SK-N-SH treated with all-trans-retinoic acid at 6 μM for 48 hours (cell line): Measurements from ENCODE around the gene TRPM5.

ENCODE experiments used
- ATAC-seq: fragments of 200-7000 bp; cut with Tn5 transposase; 3 replicates; pipeline ENCODE4 v1.9.1; 2020; ENCODE audit warnings: mild to moderate bottlenecking, moderate library complexity
- ARNTL ChIP-seq: fragments of 450-650 bp; formaldehyde crosslinking; IDR thresholded peaks from 2 replicates; pipeline ENCODE4 v1.5.0; 2020; ENCODE audit warnings: low read depth, mild to moderate bottlenecking, moderate library complexity, borderline replicate concordance
- BACH2 ChIP-seq: fragments of 250-450 bp; sonication (Bioruptor Pico); IDR thresholded peaks from 2 replicates; pipeline ENCODE4 v1.9.0; 2021; ENCODE audit warnings: mild to moderate bottlenecking, borderline replicate concordance
- CSDC2 ChIP-seq: fragments of 250-450 bp; sonication (Bioruptor Pico); IDR thresholded peaks from 2 replicates; pipeline ENCODE4 v1.5.0; 2020; ENCODE audit warnings: mild to moderate bottlenecking, moderate library complexity
- CSRNP3 ChIP-seq: fragments of 250-450 bp; sonication (Bioruptor Pico); IDR thresholded peaks from 2 replicates; pipeline ENCODE4 v1.5.1; 2021; ENCODE audit warnings: mild to moderate bottlenecking, moderate library complexity
- ESRRG ChIP-seq: fragments of 250-450 bp; sonication (Bioruptor Pico); IDR thresholded peaks from 2 replicates; pipeline ENCODE4 v1.6.1; 2021; ENCODE audit warnings: mild to moderate bottlenecking
- GLIS3 ChIP-seq: fragments of 250-450 bp; sonication (Bioruptor Pico); IDR thresholded peaks from 2 replicates; pipeline ENCODE4 v1.5.0; 2020; ENCODE audit warnings: mild to moderate bottlenecking, moderate library complexity
- ISL1 ChIP-seq: fragments of 250-450 bp; sonication (Bioruptor Pico); IDR thresholded peaks from 2 replicates; pipeline ENCODE4 v2.1.2; 2022; ENCODE audit warnings: mild to moderate bottlenecking, moderate library complexity
- OSR1 ChIP-seq: fragments of 250-450 bp; sonication (Bioruptor Pico); IDR thresholded peaks from 2 replicates; pipeline ENCODE4 v1.8.0; 2022; ENCODE audit warnings: moderate library complexity, mild to moderate bottlenecking, inconsistent platforms
- PPARA ChIP-seq: fragments of 250-450 bp; sonication (Bioruptor Pico); IDR thresholded peaks from 2 replicates; pipeline ENCODE4 v1.5.0; 2020; ENCODE audit warnings: mild to moderate bottlenecking, borderline replicate concordance
- RARB ChIP-seq: fragments of 250-450 bp; sonication (Bioruptor Pico); IDR thresholded peaks from 2 replicates; pipeline ENCODE4 v1.8.0; 2021; ENCODE audit warnings: mild to moderate bottlenecking, moderate library complexity
- SNAI2 ChIP-seq: fragments of 250-450 bp; sonication (Bioruptor Pico); IDR thresholded peaks from 2 replicates; pipeline ENCODE4 v1.5.0; 2020; ENCODE audit warnings: mild to moderate bottlenecking, moderate library complexity
- TCF4 ChIP-seq: fragments of 250-450 bp; sonication (Bioruptor Pico); IDR thresholded peaks from 2 replicates; pipeline ENCODE4 v1.8.0; 2021; ENCODE audit warnings: mild to moderate bottlenecking, moderate library complexity, borderline replicate concordance
- TOX ChIP-seq: fragments of 250-450 bp; sonication (Bioruptor Pico); IDR thresholded peaks from 2 replicates; pipeline ENCODE4 v1.8.0; 2021; ENCODE audit warnings: mild to moderate bottlenecking, moderate library complexity, borderline replicate concordance
- TSHZ2 ChIP-seq: fragments of 250-450 bp; sonication (Bioruptor Pico); IDR thresholded peaks from 2 replicates; pipeline ENCODE4 v1.5.0; 2020; ENCODE audit warnings: mild to moderate bottlenecking, moderate library complexity
- ZC3H10 ChIP-seq: fragments of 250-450 bp; sonication (Bioruptor Pico); IDR thresholded peaks from 2 replicates; pipeline ENCODE4 v1.5.1; 2021; ENCODE audit warnings: mild to moderate bottlenecking, moderate library complexity
- ZFP3 ChIP-seq: fragments of 250-450 bp; sonication (Bioruptor Pico); IDR thresholded peaks from 2 replicates; pipeline ENCODE4 v1.5.0; 2020; ENCODE audit warnings: mild to moderate bottlenecking, moderate library complexity
- ZFP30 ChIP-seq: fragments of 450-650 bp; formaldehyde crosslinking; IDR thresholded peaks from 2 replicates; pipeline ENCODE4 v1.5.0; 2022; ENCODE audit warnings: mild to moderate bottlenecking, moderate library complexity
- ZNF565 ChIP-seq: fragments of 450-650 bp; formaldehyde crosslinking; conservative IDR thresholded peaks from 2 replicates; pipeline ENCODE4 v1.5.0; 2020; ENCODE audit warnings: low read depth, mild to moderate bottlenecking, moderate library complexity
- ZNF70 ChIP-seq: fragments of 450-650 bp; formaldehyde crosslinking; IDR thresholded peaks from 2 replicates; pipeline ENCODE4 v1.5.0; 2020; ENCODE audit warnings: mild to moderate bottlenecking, moderate library complexity
- ZNF8 ChIP-seq: fragments of 450-650 bp; formaldehyde crosslinking; IDR thresholded peaks from 2 replicates; pipeline ENCODE4 v1.5.0; 2020; ENCODE audit warnings: mild to moderate bottlenecking, moderate library complexity
- TF ChIP-seq, protein P1 (sequence below): fragments of 250-450 bp; sonication (Bioruptor Pico); IDR thresholded peaks from 2 replicates; pipeline ENCODE4 v1.8.0; 2021; ENCODE audit warnings: low read depth, mild to moderate bottlenecking, moderate library complexity, borderline replicate concordance
- TF ChIP-seq, protein P2 (sequence below): fragments of 250-450 bp; sonication (Bioruptor Pico); IDR thresholded peaks from 2 replicates; pipeline ENCODE4 v1.8.0; 2020; ENCODE audit warnings: mild to moderate bottlenecking, moderate library complexity, borderline replicate concordance

TRPM5 gene

DNA sequence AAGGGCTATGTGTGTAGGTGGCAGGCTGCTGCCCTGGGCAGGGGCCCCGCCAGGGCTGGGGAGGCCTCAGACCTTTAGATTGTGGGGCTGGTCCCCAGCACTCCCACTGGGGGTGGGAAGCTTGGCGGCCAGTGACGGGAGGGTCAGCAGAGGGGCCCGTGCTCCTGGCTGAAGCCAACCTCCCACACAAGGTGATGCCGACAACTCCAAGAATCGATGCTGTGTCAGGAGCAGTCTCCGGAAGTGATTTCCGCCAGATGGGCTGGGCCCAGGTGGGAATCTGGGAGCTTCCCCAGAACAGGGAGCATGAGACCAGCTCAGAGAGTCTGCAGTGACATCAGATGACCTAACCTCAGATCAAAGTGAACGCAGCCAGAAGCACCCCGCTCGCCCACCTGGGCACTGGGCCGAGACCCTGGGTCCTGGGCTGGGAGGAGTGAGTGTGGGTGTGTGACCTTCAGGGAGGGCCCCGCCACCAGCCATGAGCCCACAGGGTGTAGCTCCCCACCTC is 7.7 kb downstream of the TRPM5 start:
- TF ChIP-seq CSRNP3 (CRISPR knock-in tag) (no peak), RARB (no peak), TCF4 (CRISPR knock-in tag) (no peak), TOX (CRISPR knock-in tag) (no peak), ZC3H10 (CRISPR knock-in tag) (no peak)
- ATAC-seq: no peak

- ATAC-seq: no peak
- no peak for TF ChIP-seq CSRNP3 (CRISPR knock-in tag)
- no peak for TF ChIP-seq OSR1 (CRISPR knock-in tag)
- no peak for TF ChIP-seq GLIS3 (CRISPR knock-in tag)
- no peak for TF ChIP-seq ESRRG (CRISPR knock-in tag)
- no peak for TF ChIP-seq ZNF8 (CRISPR knock-in tag)
- TF ChIP-seq ZFP30 (CRISPR knock-in tag): no peak
- TF ChIP-seq TOX (CRISPR knock-in tag): no peak
- TF ChIP-seq, all 23 proteins: peak for 0
Observed at GRCh38 chr11:2436013-2436520, 8.2 kb downstream of the TRPM5 start.

DNA sequence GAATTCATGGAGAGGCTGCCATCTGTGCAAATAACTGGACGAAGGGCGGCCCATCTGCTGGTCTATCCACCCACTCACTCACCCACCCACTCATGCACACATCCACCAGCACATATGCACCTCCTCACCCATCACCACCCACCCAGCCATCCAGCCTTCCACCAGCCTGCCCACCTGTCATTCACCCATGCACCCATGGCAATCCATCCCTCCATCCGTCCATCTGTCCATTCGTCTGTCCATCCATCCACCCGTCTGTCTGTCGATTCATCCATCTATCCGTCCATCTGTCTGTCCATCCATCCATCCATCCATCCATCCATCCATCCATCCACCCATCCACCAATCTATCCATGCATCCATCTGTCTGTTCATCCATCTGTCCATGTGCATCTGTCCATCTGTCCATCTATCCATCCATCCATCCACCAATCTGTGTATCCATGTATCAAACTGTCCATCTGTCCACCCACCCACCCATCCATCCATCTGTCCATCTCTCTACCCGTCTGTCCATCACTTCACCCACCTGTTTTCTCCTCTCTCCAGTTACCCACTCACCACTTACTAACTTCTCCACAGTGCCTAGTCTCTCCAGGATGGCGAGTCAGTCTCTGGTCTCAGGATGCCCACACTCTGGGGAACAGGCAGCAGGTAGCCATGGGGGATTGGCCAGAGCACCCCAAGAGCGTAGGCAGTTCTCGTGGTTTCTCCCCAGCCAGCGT is 8.9 kb downstream of the TRPM5 start:
- TF ChIP-seq ZC3H10 (CRISPR knock-in tag) (no peak), BACH2 (CRISPR knock-in tag) (no peak), OSR1 (CRISPR knock-in tag) (no peak), CSDC2 (no peak), ZNF565 (no peak), ZFP30 (CRISPR knock-in tag) (no peak), TSHZ2 (no peak), ZFP3 (CRISPR knock-in tag) (no peak), TCF4 (CRISPR knock-in tag) (no peak), ESRRG (CRISPR knock-in tag) (no peak), ZNF8 (CRISPR knock-in tag) (no peak)
- TF ChIP-seq, protein P1, sequence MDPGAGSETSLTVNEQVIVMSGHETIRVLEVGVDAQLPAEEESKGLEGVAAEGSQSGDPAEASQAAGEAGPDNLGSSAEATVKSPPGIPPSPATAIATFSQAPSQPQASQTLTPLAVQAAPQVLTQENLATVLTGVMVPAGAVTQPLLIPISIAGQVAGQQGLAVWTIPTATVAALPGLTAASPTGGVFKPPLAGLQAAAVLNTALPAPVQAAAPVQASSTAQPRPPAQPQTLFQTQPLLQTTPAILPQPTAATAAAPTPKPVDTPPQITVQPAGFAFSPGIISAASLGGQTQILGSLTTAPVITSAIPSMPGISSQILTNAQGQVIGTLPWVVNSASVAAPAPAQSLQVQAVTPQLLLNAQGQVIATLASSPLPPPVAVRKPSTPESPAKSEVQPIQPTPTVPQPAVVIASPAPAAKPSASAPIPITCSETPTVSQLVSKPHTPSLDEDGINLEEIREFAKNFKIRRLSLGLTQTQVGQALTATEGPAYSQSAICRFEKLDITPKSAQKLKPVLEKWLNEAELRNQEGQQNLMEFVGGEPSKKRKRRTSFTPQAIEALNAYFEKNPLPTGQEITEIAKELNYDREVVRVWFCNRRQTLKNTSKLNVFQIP (CRISPR knock-in tag): no peak

DNA sequence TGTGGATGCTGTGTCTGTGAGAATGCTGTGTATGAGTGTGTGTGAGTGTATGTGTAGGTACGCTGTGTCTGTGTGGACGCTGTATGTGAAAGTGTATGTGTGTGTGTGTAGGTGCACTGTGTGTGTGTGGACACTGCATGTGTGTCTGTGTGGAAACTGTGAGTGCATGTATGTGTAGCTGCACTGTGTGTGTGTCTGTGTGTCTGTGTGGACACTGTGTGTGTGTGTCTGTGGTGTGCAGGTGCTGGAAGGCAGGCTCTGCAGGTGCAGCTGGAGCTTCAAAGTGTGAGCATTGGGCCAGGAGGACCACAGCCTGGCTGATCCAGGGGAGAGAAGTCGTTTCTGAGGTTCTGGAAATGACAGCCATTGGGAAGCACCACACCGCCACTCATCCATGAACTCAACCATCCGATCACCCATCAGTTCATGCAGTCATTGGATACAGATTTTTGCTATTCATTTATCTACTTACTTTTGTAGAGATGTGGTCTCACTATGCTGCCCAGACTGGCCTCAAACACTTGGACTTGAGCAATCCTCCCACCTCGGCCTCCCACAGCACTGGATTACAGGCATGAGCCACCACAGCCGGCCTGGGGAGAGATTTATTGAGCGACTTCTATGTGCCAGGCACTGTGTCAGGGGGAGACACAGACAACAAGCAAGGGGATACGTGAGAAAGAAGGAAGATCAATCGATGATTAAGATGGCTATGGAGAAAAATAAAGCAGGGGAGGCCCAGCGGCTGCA is 9.6 kb downstream of the TRPM5 start:
- no peak for TF ChIP-seq OSR1 (CRISPR knock-in tag)
- TF ChIP-seq CSDC2: no peak
- TF ChIP-seq ESRRG (CRISPR knock-in tag): no peak
- no peak for ATAC-seq

More for the DNA sequence above, 8.9 kb downstream of the TRPM5 start:
- no peak for ATAC-seq

GRCh38 chr11:2434008-2434407 is 10.3 kb downstream of the TRPM5 start:
- ATAC-seq: no peak
- no peak for TF ChIP-seq SNAI2 (CRISPR knock-in tag)
- TF ChIP-seq GLIS3 (CRISPR knock-in tag): no peak
- no peak for TF ChIP-seq ZFP30 (CRISPR knock-in tag)
- TF ChIP-seq, protein P2, sequence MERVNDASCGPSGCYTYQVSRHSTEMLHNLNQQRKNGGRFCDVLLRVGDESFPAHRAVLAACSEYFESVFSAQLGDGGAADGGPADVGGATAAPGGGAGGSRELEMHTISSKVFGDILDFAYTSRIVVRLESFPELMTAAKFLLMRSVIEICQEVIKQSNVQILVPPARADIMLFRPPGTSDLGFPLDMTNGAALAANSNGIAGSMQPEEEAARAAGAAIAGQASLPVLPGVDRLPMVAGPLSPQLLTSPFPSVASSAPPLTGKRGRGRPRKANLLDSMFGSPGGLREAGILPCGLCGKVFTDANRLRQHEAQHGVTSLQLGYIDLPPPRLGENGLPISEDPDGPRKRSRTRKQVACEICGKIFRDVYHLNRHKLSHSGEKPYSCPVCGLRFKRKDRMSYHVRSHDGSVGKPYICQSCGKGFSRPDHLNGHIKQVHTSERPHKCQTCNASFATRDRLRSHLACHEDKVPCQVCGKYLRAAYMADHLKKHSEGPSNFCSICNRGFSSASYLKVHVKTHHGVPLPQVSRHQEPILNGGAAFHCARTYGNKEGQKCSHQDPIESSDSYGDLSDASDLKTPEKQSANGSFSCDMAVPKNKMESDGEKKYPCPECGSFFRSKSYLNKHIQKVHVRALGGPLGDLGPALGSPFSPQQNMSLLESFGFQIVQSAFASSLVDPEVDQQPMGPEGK (CRISPR knock-in tag): no peak
- no peak for TF ChIP-seq ARNTL (CRISPR knock-in tag)
- no peak for TF ChIP-seq RARB
- TF ChIP-seq TOX (CRISPR knock-in tag): no peak
- no peak for TF ChIP-seq BACH2 (CRISPR knock-in tag)
- no peak for TF ChIP-seq CSDC2
- TF ChIP-seq PPARA (CRISPR knock-in tag): no peak
- TF ChIP-seq ZC3H10 (CRISPR knock-in tag): no peak
- no peak for TF ChIP-seq ZNF70
- no peak for TF ChIP-seq ZFP3 (CRISPR knock-in tag)
- no peak for TF ChIP-seq ISL1 (CRISPR knock-in tag)
